GM18873 (cell line): ENCODE results near the gene ZNF516.

ENCODE experiments used
- ATAC-seq: cut with Tn5 transposase; IDR thresholded peaks from one replicate; pipeline ENCODE4 v1.9.1; 2021; ENCODE audit warnings: mild to moderate bottlenecking, moderate library complexity, moderate number of reproducible peaks; ENCODE audit not compliant: unreplicated experiment, low FRiP score

Gene ZNF516

DNA sequence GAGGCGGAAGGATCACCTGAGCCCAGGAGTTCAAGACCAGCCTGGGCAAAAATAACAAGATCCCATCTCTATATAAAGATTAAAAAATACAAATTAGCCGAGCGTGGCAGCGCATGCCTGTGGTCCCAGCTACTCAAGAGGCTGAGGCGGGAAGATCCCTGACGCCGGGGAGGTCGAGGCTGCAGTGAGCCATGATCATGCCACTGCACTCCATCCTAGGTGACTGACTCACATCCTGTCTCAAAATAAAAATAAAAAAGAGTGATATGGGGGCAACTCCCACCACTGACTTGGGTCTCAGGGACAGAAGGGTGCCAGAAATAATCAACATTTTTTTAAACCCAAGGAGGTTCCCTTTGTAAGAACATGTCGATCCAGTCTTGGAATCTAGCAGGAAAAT is 37.6 kb downstream of the ZNF516 start:
- no peak for ATAC-seq

DNA sequence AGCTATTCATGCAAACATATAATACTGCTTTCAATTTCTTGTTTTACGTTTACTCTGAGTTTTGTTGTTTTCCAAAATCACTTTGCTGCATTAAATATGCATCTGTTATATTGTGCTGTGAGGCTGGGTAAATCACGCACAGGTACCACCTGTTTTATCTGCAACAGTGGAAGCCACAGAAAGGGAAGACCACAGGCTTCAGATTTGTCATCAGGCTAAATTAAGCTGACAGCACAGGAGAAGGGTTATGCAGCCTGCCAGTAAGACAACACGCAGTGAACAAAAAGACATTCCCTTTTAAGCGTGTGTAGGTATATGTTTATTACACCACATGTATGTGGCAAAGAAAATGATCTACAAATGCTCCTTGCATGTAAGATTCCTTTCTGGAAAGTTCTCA is 38.2 kb downstream of the ZNF516 start:
- ATAC-seq = no peak

DNA sequence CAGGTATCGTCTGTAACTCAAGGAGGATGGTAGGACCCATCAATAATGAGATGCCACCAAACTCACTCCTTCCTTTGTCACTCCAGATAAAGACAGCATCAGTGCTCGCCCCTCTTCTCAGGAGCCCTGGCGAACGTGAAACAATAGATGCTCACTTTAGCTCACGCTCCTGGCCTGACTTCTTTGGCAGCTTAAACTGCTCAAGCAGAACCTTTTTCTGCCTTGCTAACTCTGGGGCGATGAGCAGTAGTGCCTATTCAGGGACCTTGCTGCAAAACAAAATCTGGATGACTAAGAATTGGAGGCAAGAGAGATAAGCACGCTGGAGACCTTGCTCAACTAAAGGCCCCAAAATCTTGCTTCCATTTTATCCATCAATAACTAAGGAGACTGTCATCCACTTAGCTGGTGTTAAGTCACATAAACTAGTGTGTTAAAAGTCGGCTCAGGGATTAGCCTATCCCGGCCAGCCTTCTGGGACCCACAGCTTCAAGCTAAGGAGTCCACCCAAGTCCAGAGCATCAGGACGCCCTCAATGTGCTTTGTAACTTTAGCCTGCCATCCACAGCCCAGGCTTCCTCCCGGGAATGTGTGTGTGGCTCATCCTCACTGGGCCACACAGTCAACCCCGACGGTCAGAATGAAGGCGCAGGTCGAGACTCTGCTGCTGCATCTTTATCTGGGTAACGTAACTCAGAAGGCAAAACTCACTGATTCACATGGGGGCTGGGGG is 38.9 kb downstream of the ZNF516 start:
- ATAC-seq = no peak

DNA sequence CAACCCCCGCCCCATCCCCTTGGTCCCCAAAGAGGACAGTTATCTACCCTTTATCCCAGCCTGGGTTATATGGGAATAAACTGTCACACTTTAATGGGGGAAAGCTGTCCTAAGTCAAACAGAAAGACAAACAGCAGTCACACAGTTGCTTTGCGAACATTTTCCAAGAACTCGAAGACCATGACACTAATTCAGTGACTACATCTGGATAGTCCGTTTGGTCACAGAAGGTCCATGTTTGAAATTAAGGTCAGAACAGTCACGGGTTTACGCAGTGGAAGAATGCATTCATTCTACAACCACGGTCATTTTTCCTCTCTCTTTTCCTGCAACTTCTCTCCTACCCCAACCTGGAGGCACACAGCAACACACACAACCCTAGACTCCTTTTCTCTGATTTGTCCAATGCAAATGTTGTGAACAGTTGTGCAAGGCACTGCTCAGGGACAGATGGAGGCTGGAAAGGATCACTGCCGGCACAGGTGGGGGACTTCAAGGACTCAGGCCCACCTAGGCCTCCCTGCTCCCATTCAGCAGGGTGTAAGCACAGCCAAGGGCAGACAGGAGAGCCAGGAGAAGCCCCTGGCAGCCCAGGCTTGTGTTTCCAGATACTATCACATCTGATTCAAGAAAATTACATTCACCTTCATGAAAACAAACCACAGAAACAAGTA is 39.9 kb downstream of the ZNF516 start:
- no peak for ATAC-seq

DNA sequence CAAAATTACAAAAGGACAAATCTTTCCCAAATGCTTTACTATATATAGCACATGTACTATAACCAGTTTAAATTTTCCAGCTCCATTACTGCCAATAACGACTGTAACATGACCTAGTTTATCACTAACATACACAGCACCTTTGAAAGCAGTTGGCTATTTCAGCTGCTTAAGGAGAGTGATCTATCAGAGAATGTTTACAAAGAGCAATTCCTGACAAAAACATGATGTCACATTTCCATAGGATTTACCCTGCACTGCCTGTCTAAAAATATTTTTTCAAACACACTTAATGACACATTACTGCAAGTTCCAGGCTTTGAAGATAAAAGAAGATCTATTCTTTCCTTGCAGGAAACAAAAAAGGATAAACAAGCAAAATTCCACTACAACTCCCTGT is 40.6 kb downstream of the ZNF516 start:
- no peak for ATAC-seq

DNA sequence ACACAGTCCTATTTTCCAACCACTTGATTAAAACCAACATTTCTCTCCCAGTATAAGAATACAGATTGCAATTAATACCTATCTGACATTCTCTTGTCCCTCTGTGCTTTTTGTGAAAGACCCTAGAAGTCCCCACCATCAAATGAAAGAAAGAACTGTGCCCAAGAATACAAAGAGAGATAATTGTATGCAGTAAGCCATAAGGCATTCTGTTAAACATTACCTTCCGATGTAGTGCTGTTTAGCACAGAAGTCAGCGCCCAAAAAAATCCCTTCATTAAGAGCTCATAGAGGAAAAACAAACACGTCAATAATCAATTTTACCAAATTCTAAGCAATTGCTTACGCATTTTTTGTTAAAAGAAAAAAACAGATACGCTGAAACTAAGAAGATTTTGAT is 41.1 kb downstream of the ZNF516 start:
- no peak for ATAC-seq

DNA sequence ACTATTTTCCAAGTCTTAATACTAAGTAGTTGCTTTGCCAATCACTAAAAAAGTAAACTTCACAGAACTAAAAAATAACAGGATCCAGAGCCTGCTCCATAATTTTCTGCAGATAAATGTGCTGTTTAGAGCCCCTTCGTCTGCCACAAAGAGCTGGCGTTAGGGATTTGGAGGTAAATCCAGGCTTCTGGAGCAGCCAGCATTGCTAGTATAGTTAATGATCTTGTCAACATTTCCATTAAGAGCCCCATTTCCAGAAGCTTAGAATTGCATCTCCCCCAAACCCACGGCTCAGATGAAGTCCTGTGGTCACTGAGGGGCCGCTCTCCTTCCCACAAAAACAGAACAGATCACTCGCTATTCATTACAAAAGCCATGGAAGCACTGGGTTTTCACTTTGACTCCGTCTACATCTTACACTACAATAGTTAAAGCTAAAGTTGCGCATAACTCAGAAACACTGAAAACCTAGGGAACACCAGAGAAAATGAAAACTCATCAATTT is 41.9 kb downstream of the ZNF516 start:
- ATAC-seq = no peak

DNA sequence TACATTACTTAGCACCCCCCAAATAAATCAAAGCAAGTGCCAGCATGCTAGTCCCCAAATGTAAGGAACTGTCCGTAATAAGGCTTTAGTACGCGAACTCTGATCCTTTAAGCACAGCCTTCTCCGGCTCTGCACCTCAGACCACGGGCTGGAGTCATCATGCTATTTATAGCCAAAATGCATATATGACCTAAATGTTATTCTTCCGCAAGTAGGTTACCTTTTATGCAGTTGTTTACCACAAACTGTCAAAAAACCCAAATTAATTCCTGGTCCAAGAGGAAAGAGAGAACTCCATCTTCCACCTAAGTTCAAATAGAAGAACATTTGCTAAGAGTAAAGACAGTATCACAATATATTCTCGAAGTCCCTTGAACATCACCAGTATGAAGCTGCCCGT is 42.7 kb downstream of the ZNF516 start:
- no peak for ATAC-seq

DNA sequence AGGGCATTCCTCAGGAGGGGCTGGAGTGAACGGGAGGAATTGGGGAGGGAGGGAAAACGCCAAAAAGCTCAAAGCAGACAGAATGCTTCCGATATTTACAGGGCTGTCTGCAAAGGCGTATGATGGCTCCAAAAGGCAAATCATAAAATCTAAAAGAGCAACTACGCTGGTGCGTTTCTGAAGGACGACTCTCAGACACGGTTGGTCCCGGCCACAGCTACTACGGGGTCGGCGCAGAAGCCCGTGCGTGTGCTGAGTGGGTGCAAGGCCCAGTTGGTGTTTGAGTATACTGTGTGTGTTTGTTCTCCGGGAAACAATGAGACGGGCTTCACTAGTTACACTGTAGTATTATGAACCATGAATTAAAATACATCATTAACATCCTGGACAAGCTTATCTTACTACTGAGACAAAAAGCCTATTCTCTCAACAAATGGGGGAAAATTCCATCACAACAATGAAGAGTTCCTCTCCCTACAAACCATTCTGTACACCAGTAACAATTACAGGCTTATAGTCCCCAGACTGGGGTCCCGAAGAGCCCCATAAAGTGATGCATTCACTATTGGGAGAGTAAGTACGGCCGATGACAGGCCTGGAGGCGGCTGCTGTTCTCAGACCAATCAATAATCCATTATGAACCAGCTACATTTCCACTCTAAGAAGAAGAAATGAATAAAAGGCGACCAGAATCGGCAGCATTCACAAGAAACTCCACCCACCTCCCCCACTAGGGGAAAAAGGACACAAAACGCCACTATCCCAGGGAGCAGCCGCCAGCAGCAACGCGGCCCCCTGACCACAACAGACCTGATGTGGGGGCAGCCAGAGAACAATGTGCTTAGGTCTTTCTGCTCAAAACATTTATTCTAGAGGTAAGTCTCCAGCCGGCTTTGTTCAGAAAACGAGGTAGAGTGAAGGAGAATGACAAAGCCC is 43.4 kb downstream of the ZNF516 start:
- ATAC-seq = no peak

DNA sequence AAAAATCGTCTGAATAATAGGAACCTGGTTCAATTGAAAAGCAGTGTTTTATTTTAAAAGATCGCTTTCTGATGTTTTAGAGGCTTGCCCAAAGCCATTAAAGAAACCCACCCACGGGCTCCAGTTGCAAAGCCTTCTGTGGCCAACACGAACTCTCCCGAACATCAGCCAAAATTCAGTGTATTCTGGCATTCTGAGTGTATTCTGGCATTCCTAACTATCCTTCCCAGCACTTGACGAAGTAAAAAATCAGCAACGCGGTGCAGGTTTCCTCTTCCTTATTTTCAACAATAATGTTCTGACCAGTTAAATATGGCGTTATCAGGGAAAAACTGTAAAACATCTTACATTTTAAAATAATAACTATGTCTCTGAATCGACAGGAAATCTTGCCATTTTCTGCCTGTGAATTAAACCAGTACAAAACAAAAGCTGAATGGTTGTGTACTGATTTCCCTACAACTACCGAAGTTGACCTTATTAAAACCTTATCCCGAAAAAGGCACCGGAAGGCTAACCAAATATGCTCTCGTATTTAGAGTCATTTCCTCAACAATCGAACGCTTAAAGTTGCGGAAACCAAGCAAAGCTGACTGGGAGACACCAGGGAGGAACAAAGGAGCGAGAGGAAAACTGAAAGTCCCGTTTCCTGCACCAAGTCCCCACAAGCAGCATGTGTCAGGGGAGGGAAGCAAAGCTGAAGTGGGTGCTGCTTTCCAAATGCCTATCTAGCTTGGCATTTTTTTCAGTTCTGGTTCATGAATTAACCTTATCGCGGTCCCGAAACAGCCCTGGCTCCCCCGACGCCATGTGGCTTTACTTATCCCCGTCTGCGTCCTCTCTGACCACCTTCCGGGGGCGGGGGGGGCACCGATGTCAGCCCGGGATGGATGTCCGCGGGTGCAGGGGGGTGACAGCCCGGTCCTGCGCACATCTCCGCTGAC is 44.3 kb downstream of the ZNF516 start:
- ATAC-seq = no peak

DNA sequence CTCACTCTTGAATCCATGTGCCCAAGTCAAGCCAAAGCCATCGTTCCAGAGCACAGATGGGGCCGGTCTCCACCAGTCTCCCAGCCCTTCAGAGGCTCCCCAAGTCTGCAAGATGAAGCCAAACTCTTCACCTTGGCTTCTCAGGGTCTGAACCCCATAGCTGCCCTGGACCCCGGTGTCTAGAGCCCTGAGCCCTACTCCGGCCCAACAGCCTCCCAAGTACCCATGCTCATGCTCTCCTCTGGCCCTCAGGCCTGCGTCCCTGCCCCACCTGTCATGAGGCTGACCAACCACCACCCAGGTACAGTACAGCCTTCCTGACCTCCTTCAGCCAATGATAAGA is 46.0 kb downstream of the ZNF516 start:
- ATAC-seq = no peak

DNA sequence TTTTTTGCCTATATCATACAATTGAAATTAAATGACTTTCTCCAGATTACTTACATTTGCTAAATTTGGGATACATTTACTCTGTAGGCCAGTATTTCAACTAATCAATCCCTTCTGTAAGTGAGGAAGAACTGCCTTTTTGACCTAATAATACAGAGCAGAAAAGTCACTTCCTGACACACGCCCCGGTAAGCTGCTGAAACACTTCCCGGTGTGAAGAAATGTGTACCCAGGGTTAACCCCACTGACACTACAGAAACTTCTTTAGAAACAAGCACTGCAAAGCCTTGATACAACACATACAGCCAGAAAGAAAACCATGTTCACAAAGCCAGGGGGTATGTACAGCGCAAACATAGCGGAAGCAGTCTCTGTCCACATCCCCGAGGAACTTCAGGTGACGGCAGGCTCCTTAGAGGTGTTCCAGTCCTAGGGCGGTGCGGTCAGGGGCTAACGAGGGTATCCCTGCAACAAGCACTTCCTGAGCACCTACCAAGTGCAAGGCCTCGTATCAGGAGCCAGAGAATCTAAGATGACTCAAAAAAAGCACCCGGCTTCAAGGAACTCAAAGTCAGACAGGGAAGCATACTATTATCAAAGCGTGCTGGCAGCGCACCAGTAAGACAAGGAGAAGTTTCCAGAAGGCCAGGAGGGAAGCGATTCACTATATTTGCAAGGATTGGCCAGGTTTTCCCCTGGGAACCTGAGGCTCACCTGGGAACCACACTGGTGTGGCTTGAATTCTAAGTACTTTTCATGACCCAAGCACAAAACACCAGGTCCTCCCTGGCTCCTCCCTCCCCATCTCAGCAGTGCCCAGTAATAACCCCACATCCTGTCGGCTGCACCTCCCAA is 46.6 kb downstream of the ZNF516 start:
- no peak for ATAC-seq

DNA sequence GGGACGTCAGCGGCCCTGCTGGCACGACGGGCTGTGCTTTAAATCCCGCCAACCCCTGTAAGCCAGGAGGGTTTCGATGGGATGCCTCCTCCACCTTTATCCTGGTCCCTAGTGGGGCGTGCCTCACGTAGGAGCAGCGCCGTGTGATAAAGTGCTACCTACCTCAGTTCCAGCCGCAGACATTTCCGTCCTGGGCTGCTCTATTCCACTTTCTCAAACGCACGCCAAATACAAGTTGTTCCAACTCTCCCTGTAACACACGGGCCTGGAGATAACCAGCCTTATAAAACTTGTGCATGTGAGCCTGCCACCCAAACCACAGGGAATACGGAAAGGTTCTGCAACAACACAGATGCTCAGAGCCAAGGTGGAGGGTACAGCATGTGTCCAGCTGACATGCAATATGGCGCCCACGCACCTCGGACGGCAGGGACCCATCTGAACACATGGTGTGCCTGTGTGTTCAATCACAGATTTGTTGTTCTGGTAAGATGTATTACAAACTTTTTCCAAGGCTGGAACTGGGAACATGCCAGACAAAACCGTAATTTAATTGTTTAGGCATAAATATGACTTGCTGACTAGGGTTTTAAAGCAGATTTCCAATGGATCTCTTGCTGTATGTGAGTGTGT is 47.7 kb downstream of the ZNF516 start:
- ATAC-seq = no peak

DNA sequence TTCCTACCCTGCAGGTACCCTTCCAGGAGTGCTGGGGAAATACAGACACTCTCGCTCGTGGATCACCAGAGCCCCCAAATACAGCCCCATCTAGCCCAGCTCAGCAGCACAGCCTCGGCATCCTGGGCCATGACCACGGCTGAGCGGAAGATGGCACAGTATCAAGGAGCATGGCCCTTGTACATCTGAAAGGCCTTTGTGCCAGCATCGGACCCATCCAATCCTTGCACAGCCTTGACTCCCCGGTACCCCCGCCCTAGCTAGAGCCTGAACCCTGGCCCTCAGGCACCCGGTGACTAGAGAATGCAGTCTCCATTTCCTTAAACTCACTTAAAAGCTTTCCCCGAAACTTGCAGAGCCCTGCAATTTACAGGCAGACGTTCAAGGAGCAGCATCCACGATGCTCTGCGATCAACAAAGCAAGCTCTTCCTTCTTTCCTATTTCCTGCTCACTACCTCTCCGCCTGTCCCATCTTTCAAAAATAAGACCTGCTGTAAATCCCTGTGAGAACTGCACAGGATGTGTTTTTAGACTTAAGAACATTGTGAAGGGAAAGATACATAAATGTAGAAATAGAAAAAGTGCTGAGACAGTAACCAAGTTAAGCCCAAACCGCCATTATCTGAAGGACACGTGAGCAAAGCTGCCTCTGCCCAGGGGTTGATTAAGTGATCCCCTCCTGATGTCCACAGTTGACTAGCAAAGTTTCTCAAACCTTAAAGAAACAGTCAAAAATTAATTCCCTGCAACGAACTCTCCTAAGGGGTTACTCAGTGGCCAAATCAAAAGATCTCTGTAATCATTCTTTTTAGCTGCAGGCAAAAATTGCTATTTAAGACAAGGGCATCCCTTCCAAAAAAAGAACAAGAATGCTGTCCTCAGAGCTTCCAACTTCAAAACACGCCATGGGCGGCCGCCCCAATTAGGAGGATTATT is 48.5 kb downstream of the ZNF516 start:
- ATAC-seq = no peak

DNA sequence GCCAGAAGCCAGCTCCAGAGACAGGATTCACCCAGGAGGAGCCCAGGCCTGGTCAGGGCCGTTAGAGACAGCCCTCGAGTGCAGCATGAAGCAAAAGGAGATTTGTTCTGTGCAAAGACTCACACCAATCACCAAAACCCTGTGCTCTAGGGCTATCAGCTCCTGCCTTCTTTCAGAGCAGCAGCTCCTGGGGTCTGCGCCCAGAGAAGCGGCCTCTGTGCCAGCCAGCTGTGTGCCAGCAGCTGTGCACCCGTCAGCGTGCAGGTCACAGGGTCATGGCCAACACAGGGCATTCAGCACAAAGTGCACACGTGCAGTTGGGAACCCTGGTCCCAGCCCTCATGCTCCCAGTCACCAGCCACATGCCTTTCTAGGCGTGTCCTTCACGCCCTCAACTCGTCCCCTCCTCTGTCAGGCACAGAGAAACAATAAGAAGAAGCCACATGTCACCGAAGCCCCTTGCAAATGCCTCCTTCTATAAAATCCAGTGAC is 49.3 kb downstream of the ZNF516 start:
- ATAC-seq = no peak

DNA sequence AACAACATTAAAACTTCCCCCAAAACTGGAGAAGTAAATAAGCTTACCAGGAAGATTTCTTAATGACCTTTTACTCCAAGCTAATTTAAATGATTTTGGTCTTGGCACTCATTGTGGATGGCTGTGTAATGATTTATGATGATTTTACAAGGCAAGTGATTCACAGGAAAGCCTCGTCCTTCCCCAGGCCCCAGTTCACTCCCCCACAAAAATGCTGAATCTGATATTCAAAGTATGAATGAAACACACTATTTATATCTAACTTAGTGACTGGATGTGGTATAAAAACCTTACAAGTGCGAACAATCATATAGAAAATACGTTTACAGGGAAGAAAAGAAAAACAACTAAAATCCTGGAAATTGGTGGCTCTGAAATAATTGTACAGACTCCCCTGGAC is 49.8 kb downstream of the ZNF516 start:
- no peak for ATAC-seq

DNA sequence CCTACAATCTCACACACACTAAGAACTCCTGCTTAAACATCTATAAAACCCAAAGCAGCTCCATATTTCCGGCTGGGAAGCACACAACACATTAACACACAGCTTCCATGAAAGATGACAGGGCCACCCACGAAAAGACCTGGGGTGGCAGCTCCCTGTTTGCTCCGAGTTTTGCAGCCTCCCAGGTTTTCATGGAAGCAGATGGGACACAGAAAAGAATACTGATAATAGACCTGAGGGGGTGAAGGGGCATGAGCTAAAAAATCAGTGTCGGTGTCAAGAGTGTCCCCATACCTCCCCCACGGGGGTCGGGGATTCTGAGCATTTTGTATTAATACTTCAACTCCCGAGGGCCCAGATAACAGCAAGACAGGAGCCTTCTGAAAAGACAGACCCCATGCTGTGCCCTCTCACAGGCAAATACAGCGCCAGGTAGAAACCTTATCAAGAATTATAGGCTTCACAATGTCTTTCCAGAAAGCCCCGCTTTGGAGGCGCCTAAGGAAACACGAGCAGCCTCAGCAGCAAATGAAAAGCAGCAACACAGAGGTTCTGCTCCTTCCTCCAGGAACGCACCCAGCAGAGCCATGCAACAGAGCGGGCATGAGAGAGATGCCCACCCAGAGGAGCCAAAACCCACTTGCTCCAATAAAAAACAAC is 50.5 kb downstream of the ZNF516 start:
- ATAC-seq = no peak
